ENCODE results near the gene S100A1. TPM values are rescaled to one million over a fixed set of nuclear protein-coding genes. Genes with fewer than 3 reads are reported as not detected.

The S100A1 gene
- total and polyA plus RNA-seq, 2 of the 8 experiments (the other 6 are each of a cell fraction or from before 2014, with no cell fraction given), result 2.0 TPM; not detected in 1

GRCh38 chr1:153652805-153653500, 24.7 kb downstream of the S100A1 start (continued):
- no peak for TF ChIP-seq SIN3A (conservative IDR thresholded peaks at IDR 0.05 in 1 of 2, IDR thresholded peaks at IDR 0.05 in 1 of 2; ENCODE audit: low read depth in 1 of 2, low read length in 2 of 2)
- no peak for TF ChIP-seq TCF12 (IDR thresholded peaks at IDR 0.05; ENCODE audit: low read depth, low read length)
- no peak for TF ChIP-seq PHF8 (conservative IDR thresholded peaks at IDR 0.05; ENCODE audit: low read depth, low read length)
- TF ChIP-seq ATF2 (IDR thresholded peaks at IDR 0.05; ENCODE audit: low read length), result no peak
- TF ChIP-seq KDM1A (IDR thresholded peaks at IDR 0.05; ENCODE audit: borderline replicate concordance, low read length), result no peak

All from H1 (cell line).